ENCODE results near the gene LMX1A.

- TF ChIP-seq POLR2AphosphoS5 (IDR thresholded peaks at IDR 0.05; ENCODE audit: insufficient read depth in 1 of 2, low read depth in 1 of 2), result no peak
- TF ChIP-seq CTCF (IDR thresholded peaks at IDR 0.05), result no peak
- no peak for TF ChIP-seq POLR2A (IDR thresholded peaks at IDR 0.05)
Measured at GRCh38 chr1:165397944-165398343, 41.4 kb upstream of the LMX1A start.
